Fibroblast of mammary gland (primary cell): ENCODE data around the gene LNX2.
A peak's percentile ranks its signal among the peaks of the same experiment; 100 is the strongest.

Experiments
- DNase-seq: peaks from one replicate; pipeline ENCODE4 v3.0.0-alpha.2; 2010; ENCODE audit warnings: low read depth
- H3K4me3 ChIP-seq: 2 replicates; pipeline ENCODE4 v1.5.1; 2011; ENCODE audit warnings: low read depth, mild to moderate bottlenecking, low read length, moderate library complexity; ENCODE audit not compliant: control insufficient read depth
- CTCF ChIP-seq: conservative IDR thresholded peaks from 2 replicates; pipeline ENCODE4 v1.5.1; 2011; ENCODE audit warnings: low read depth, low read length, inconsistent platforms; ENCODE audit not compliant: control insufficient read depth, insufficient read depth

The LNX2 gene

GRCh38 chr13:27534981-27535380 is 85.3 kb downstream of the LNX2 start:
- DNase-seq, result no peak
- no peak for TF ChIP-seq CTCF
- no peak overlapping the region for H3K4me3 ChIP-seq

GRCh38 chr13:27534108-27534980 is 86.0 kb downstream of the LNX2 start:
- DNase-seq, result no peak
- no peak overlapping the region for H3K4me3 ChIP-seq
- no peak for TF ChIP-seq CTCF

GRCh38 chr13:27533155-27533643 is 87.1 kb downstream of the LNX2 start:
- no peak overlapping the region for H3K4me3 ChIP-seq
- TF ChIP-seq CTCF, result peak; percentile 86
- peak; percentile 67 for DNase-seq

GRCh38 chr13:27528908-27529307 is 91.4 kb downstream of the LNX2 start:
- no peak for TF ChIP-seq CTCF
- no peak for DNase-seq
- H3K4me3 ChIP-seq, result no peak overlapping the region

GRCh38 chr13:27526516-27526915 is 93.8 kb downstream of the LNX2 start:
- TF ChIP-seq CTCF, result no peak

GRCh38 chr13:27524981-27525975 is 95.1 kb downstream of the LNX2 start:
- H3K4me3 ChIP-seq, result no peak overlapping the region
- no peak for DNase-seq
- no peak for TF ChIP-seq CTCF

More at GRCh38 chr13:27526516-27526915, 93.8 kb downstream of the LNX2 start:
- no peak overlapping the region for H3K4me3 ChIP-seq
- DNase-seq, result no peak
